Keratinocyte (primary cell): ENCODE measurements around the gene CELF2.

Experiments
- EZH2 ChIP-seq: IDR thresholded peaks from one replicate; pipeline ENCODE4 v1.6.1; 2012; ENCODE audit warnings: inconsistent platforms, mild to moderate bottlenecking, low read length, moderate library complexity
- TF ChIP-seq, protein P1 (sequence below), 3 experiments: IDR thresholded peaks in 1 of 3; conservative IDR thresholded peaks in 1 of 3; optimal IDR thresholded peaks in 1 of 3; 2 replicates in 2 of 3; 3 replicates in 1 of 3; pipeline versions ENCODE3 to v1.5.1; 2011; ENCODE audit warnings: low read length in 3 of 3, mild to moderate bottlenecking in 3 of 3, moderate library complexity in 2 of 3, control low read depth in 1 of 3, inconsistent platforms in 1 of 3; ENCODE audit not compliant: insufficient read depth in 2 of 3; ENCODE audit errors: extremely low read depth in 1 of 3

DNA sequence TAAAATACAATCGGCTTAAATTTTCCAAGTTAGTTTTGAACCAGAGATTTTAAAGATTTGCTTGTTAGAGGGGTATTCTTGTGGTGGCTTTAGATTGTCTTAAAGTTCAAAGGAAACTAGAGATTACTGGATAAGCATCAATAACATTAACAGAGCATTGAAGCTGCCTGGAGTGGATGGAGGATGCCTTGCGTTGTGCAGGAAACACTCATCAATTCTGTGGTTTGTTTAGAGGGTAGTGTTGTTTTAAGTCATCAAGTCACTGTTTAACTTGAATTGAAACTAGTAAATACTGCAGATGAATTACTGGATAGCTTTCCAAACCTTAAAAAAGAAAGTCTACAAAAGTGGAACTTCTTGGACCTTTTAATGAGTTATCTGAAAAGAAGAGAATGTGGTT is 218.6 kb downstream of the CELF2 start:
- TF ChIP-seq EZH2: no peak
- TF ChIP-seq, protein P1, sequence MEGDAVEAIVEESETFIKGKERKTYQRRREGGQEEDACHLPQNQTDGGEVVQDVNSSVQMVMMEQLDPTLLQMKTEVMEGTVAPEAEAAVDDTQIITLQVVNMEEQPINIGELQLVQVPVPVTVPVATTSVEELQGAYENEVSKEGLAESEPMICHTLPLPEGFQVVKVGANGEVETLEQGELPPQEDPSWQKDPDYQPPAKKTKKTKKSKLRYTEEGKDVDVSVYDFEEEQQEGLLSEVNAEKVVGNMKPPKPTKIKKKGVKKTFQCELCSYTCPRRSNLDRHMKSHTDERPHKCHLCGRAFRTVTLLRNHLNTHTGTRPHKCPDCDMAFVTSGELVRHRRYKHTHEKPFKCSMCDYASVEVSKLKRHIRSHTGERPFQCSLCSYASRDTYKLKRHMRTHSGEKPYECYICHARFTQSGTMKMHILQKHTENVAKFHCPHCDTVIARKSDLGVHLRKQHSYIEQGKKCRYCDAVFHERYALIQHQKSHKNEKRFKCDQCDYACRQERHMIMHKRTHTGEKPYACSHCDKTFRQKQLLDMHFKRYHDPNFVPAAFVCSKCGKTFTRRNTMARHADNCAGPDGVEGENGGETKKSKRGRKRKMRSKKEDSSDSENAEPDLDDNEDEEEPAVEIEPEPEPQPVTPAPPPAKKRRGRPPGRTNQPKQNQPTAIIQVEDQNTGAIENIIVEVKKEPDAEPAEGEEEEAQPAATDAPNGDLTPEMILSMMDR (optimal IDR thresholded peaks at IDR 0.05 in 1 of 3, IDR thresholded peaks at IDR 0.05 in 1 of 3, conservative IDR thresholded peaks at IDR 0.05 in 1 of 3; ENCODE audit: extremely low read depth in 1 of 3, insufficient read depth in 2 of 3, low read length in 3 of 3): no peak
